Spleen (tissue), 11 donors: ENCODE results near the gene MAPK8IP3. TPM values are rescaled to one million over a fixed set of nuclear protein-coding genes. Genes with fewer than 3 reads are reported as not detected.
A peak's percentile ranks its signal among the peaks of the same experiment; 100 is the strongest.

Experiments
- DNase-seq: peaks from one replicate; pipeline ENCODE4 v3.0.0-alpha.2; 2020
- H3K27ac ChIP-seq, 8 donors: fragments of 200-600 bp; sonication (generic) in 7 of 8; 1 replicate in 4 of 8; 2 replicates in 4 of 8; pipeline versions ENCODE4 v1.5.0 to v1.8.0; 2016 to 2021; ENCODE audit warnings: inconsistent platforms in 4 of 8, mild to moderate bottlenecking in 4 of 8, moderate library complexity in 1 of 8
- H3K27me3 ChIP-seq, 7 donors: fragments of 200-600 bp; sonication (generic) in 6 of 7; replicated peaks in 1 of 7; 1 replicate in 4 of 7; 2 replicates in 3 of 7; pipeline versions ENCODE4 v1.5.0 to v1.8.0; 2016 to 2021; ENCODE audit warnings: inconsistent platforms in 3 of 7, mild to moderate bottlenecking in 1 of 7
- H3K36me3 ChIP-seq, 6 donors: fragments of 200-600 bp; sonication (generic) in 5 of 6; 1 replicate in 4 of 6; 2 replicates in 2 of 6; pipeline versions ENCODE4 v1.5.0 to v1.8.0; 2016 to 2021; ENCODE audit warnings: inconsistent platforms in 2 of 6
- H3K4me1 ChIP-seq, 6 donors: fragments of 200-600 bp; sonication (generic) in 5 of 6; 1 replicate in 3 of 6; 2 replicates in 3 of 6; pipeline versions ENCODE4 v1.5.0 to v1.8.0; 2016 to 2021; ENCODE audit warnings: inconsistent platforms in 3 of 6
- H3K4me3 ChIP-seq, 8 donors: fragments of 200-600 bp; sonication (generic) in 7 of 8; 1 replicate in 4 of 8; 2 replicates in 4 of 8; pipeline versions ENCODE4 v1.5.0 to v1.8.0; 2016 to 2021; ENCODE audit warnings: inconsistent platforms in 4 of 8, mild to moderate bottlenecking in 4 of 8, moderate library complexity in 2 of 8
- H3K9me3 ChIP-seq, 8 donors: fragments of 200-600 bp; sonication (generic) in 7 of 8; 1 replicate in 4 of 8; 2 replicates in 4 of 8; pipeline versions ENCODE4 v1.5.0 to v1.8.0; 2016 to 2021; ENCODE audit warnings: inconsistent platforms in 4 of 8
- CTCF ChIP-seq, 11 experiments: fragments of 200-600 bp in 7 of 11; fragments of 450-650 bp in 4 of 11; sonication (generic) in 4 of 11; IDR thresholded peaks in 8 of 11; conservative IDR thresholded peaks in 3 of 11; 1 replicate in 7 of 11; 2 replicates in 4 of 11; pipeline versions ENCODE4 v1.4.0 to v1.8.0; 2016 to 2021; ENCODE audit warnings: antibody characterized with exemption in 11 of 11, inconsistent platforms in 4 of 11, mild to moderate bottlenecking in 1 of 11
- POLR2A ChIP-seq, 3 donors: fragments of 450-650 bp; IDR thresholded peaks; one replicate each; pipeline ENCODE4 v1.5.1; 2017; ENCODE audit warnings: antibody characterized with exemption in 3 of 3, mild to moderate bottlenecking in 1 of 3
- POLR2AphosphoS5 ChIP-seq, 3 donors: sonication (generic); formaldehyde crosslinking; IDR thresholded peaks; one replicate each; pipeline ENCODE4 v1.5.1; 2017; ENCODE audit warnings: antibody characterized with exemption in 3 of 3
- WGBS, 5 donors: extraction: QIAGEN DNeasy Blood & Tissue Kit in 3 of 5; methylation state at CpG; one replicate each; pipeline versions ENCODE4 v1.1.5 to v1.1.7; 2013 to 2018; 5-methylcytosine and 5-hydroxymethylcytosine counted together
- intact Hi-C: fragments of 100-400 bp; cut with DNase I; formaldehyde crosslinking; loops from one replicate; pipeline ENCODE4 v1.15.0; 2023; ENCODE audit warnings: low total_unique reads
- polyA plus RNA-seq, 3 donors: library from polyadenylated mRNA; stranded (reverse); fragments of 200-250 nt; gene quantifications; one replicate each; pipeline ENCODE4 v1.2.1, GENCODE V29; 2013
- total RNA-seq, 7 donors: library from RNA; depleted of rRNA in 3 of 7; stranded (reverse); fragments of >200 nt in 3 of 7; fragmentation: NEBNext Ultra II Directional in 4 of 7; extraction: Animal tissue kit (Norgen Biotek cat#: 25700) in 4 of 7; gene quantifications; one replicate each; pipeline versions ENCODE4 v1.1.0 to v1.2.1, GENCODE V29; 2016 to 2021
- donor health status: healthy with polysubstance abuse.
- donor health status: DM: no; HTN: no; CAD: no; lungs with moderate emphysema.
- donor health status: DM: no; HTN: no; CAD: no.
- donor health status: Bipolar disorder and iron deficiency.
- donor health status: healthy.
- donor health status: DM: no; HTN: no; CAD: no.
- donor health status: DM: yes; HTN: yes; CAD: no.

MAPK8IP3 gene
- total and polyA plus RNA-seq, 10 donors = 27.2 to 134 (median 114) TPM

- Histone ChIP-seq H3K27ac (no peak overlapping the region), H3K9me3 (no peaks in the 10 kb centered on the region), H3K36me3 (peaks cover 3 to 100% (median 83%) of the 10 kb centered on the region in 6 donors), H3K4me1 (no peaks in the 10 kb centered on the region), H3K27me3 (no peaks in the 10 kb centered on the region), H3K4me3 (no peak overlapping the region)
- DNase-seq = no peak
- no peak for TF ChIP-seq POLR2A (IDR thresholded peaks at IDR 0.05)
- WGBS, 5 donors = 90 to 96% (median 94%) methylated on average over 13 to 29 of the region's 29 CpGs
- intact Hi-C loops = no loop called here
Measured at GRCh38 chr16:1745900-1746692, 40.1 kb downstream of the MAPK8IP3 start.

- Histone ChIP-seq H3K9me3 (no peaks in the 10 kb centered on the region), H3K27me3 (no peaks in the 10 kb centered on the region), H3K4me1 (no peaks in the 10 kb centered on the region), H3K4me3 (no peak overlapping the region), H3K27ac (no peak overlapping the region), H3K36me3 (peaks cover 3 to 100% (median 85%) of the 10 kb centered on the region in 6 donors)
- 89 to 96% (median 96%) methylated on average over 28 to 31 of the region's 31 CpGs for WGBS, 5 donors
- no peak for DNase-seq
- intact Hi-C loops = no loop called here
- TF ChIP-seq POLR2AphosphoS5 (IDR thresholded peaks at IDR 0.05) (no peak), POLR2A (IDR thresholded peaks at IDR 0.05) (no peak), CTCF (IDR thresholded peaks at IDR 0.05 in 8 of 11, conservative IDR thresholded peaks at IDR 0.05 in 3 of 11) (no peak)
Measured at GRCh38 chr16:1746693-1747195, 40.7 kb downstream of the MAPK8IP3 start.

GRCh38 chr16:1747934-1748333 lies 41.9 kb downstream of the MAPK8IP3 start:
- no peaks in the 10 kb centered on the region for H3K9me3 ChIP-seq
- no peaks in the 10 kb centered on the region for H3K4me1 ChIP-seq
- no peaks in the 10 kb centered on the region for H3K27me3 ChIP-seq
- H3K4me3 ChIP-seq = no peak overlapping the region
- peaks cover 3 to 100% (median 94%) of the 10 kb centered on the region in 6 donors for H3K36me3 ChIP-seq
- H3K27ac ChIP-seq = no peak overlapping the region
- TF ChIP-seq POLR2A (IDR thresholded peaks at IDR 0.05) = no peak
- TF ChIP-seq CTCF (IDR thresholded peaks at IDR 0.05 in 8 of 11, conservative IDR thresholded peaks at IDR 0.05 in 3 of 11) = no peak
- TF ChIP-seq POLR2AphosphoS5 (IDR thresholded peaks at IDR 0.05) = no peak
- intact Hi-C loops = no loop called here
- no peak for DNase-seq
- 89 to 95% (median 94%) methylated on average over 6 to 11 of the region's 11 CpGs for WGBS, 5 donors

- Histone ChIP-seq H3K4me3 (no peak overlapping the region), H3K36me3 (peaks cover 3 to 100% (median 90%) of the 10 kb centered on the region in 6 donors), H3K9me3 (no peaks in the 10 kb centered on the region), H3K27ac (no peak overlapping the region), H3K4me1 (no peaks in the 10 kb centered on the region), H3K27me3 (no peaks in the 10 kb centered on the region)
- 92 to 98% (median 95%) methylated on average over 24 to 29 of the region's 29 CpGs for WGBS, 5 donors
- TF ChIP-seq POLR2AphosphoS5 (IDR thresholded peaks at IDR 0.05) (peak in 1 of 3 donors; percentile 35), POLR2A (IDR thresholded peaks at IDR 0.05) (no peak), CTCF (IDR thresholded peaks at IDR 0.05 in 8 of 11, conservative IDR thresholded peaks at IDR 0.05 in 3 of 11) (no peak)
- peak; percentile 52 for DNase-seq
- intact Hi-C loops = no loop called here
Measured at GRCh38 chr16:1749152-1750117, 43.4 kb downstream of the MAPK8IP3 start.
